HepG2 (cell line): ENCODE data around the gene SH2D3C. TPM values are rescaled to one million over a fixed set of nuclear protein-coding genes. Genes with fewer than 3 reads are reported as not detected.

Experiments
- BORCS8-MEF2B ChIP-seq: sonication (generic); formaldehyde crosslinking; IDR thresholded peaks from 2 replicates; pipeline ENCODE4 v1.8.0; 2022; ENCODE audit warnings: mild to moderate bottlenecking, missing genetic modification reagents
- ETV6 ChIP-seq: sonication (generic); formaldehyde crosslinking; conservative IDR thresholded peaks from 2 replicates; pipeline ENCODE4 v1.4.0; 2020; ENCODE audit warnings: missing genetic modification reagents
- FOXK1 ChIP-seq: sonication (generic); formaldehyde crosslinking; IDR thresholded peaks from 2 replicates; pipeline ENCODE4 v1.4.0; 2020; ENCODE audit warnings: low read depth, missing genetic modification reagents, borderline replicate concordance
- GLI4 ChIP-seq: sonication (generic); formaldehyde crosslinking; IDR thresholded peaks from 2 replicates; pipeline ENCODE4 v1.5.1; 2020; ENCODE audit warnings: missing genetic modification reagents, mild to moderate bottlenecking, moderate library complexity, borderline replicate concordance
- KMT2A ChIP-seq: sonication (generic); formaldehyde crosslinking; IDR thresholded peaks from 2 replicates; pipeline ENCODE4 v1.4.0; 2020; ENCODE audit warnings: missing genetic modification reagents
- PBX2 ChIP-seq: IDR thresholded peaks from 2 replicates; pipeline ENCODE4 v1.6.1; 2016; ENCODE audit warnings: control low read depth
- RELA ChIP-seq: sonication (generic); formaldehyde crosslinking; IDR thresholded peaks from 2 replicates; pipeline ENCODE4 v1.4.0; 2020; ENCODE audit warnings: missing genetic modification reagents
- SOX6 ChIP-seq, 2 experiments: fragments of 450-650 bp in 1 of 2; sonication (generic) in 1 of 2; formaldehyde crosslinking in 1 of 2; IDR thresholded peaks; 2 replicates each; pipeline versions ENCODE4 v1.4.0 to v1.6.1; 2017 to 2020; ENCODE audit warnings: antibody characterized with exemption in 1 of 2, mild to moderate bottlenecking in 1 of 2, missing genetic modification reagents in 1 of 2
- SYNCRIP ChIP-seq: fragments of 200-400 bp; formaldehyde crosslinking; IDR thresholded peaks from 2 replicates; pipeline ENCODE4 v1.6.1; 2018; ENCODE audit warnings: mild to moderate bottlenecking, low read depth, low read length; ENCODE audit not compliant: insufficient read depth
- ZNF230 ChIP-seq: sonication (generic); formaldehyde crosslinking; IDR thresholded peaks from 2 replicates; pipeline ENCODE4 v1.4.0; 2020; ENCODE audit warnings: mild to moderate bottlenecking, missing genetic modification reagents
- ZNF317 ChIP-seq: sonication (generic); formaldehyde crosslinking; IDR thresholded peaks from 2 replicates; pipeline ENCODE4 v1.5.0; 2020; ENCODE audit warnings: mild to moderate bottlenecking, missing genetic modification reagents
- ZNF331 ChIP-seq: sonication (generic); formaldehyde crosslinking; IDR thresholded peaks from 2 replicates; pipeline ENCODE4 v1.4.0; 2020; ENCODE audit warnings: missing genetic modification reagents
- ZNF354B ChIP-seq: sonication (generic); formaldehyde crosslinking; IDR thresholded peaks from 2 replicates; pipeline ENCODE4 v1.8.0; 2022; ENCODE audit warnings: mild to moderate bottlenecking, missing genetic modification reagents
- ZNF430 ChIP-seq: sonication (generic); formaldehyde crosslinking; IDR thresholded peaks from 2 replicates; pipeline ENCODE4 v1.9.0; 2021; ENCODE audit warnings: mild to moderate bottlenecking, missing genetic modification reagents
- ZNF549 ChIP-seq: sonication (generic); formaldehyde crosslinking; IDR thresholded peaks from 2 replicates; pipeline ENCODE4 v1.5.0; 2020; ENCODE audit warnings: missing genetic modification reagents
- ZNF564 ChIP-seq: sonication (generic); formaldehyde crosslinking; IDR thresholded peaks from 2 replicates; pipeline ENCODE4 v1.8.1; 2023; ENCODE audit warnings: mild to moderate bottlenecking, missing genetic modification reagents
- ZNF660 ChIP-seq: sonication (generic); formaldehyde crosslinking; IDR thresholded peaks from 2 replicates; pipeline ENCODE4 v1.5.1; 2020; ENCODE audit warnings: mild to moderate bottlenecking, low read depth, missing genetic modification reagents, borderline replicate concordance
- ZNF709 ChIP-seq: sonication (generic); formaldehyde crosslinking; IDR thresholded peaks from 2 replicates; pipeline ENCODE4 v1.5.0; 2020; ENCODE audit warnings: mild to moderate bottlenecking, missing genetic modification reagents
- ZNF878 ChIP-seq: sonication (generic); formaldehyde crosslinking; IDR thresholded peaks from 2 replicates; pipeline ENCODE4 v1.8.1; 2023; ENCODE audit warnings: mild to moderate bottlenecking, missing genetic modification reagents, moderate library complexity
- polyA plus RNA-seq, 8 experiments: library from polyadenylated mRNA; depleted of rRNA in 3 of 8; stranded (reverse) in 7 of 8; unstranded in 1 of 8; fragments of >200 nt; fragmentation: Illumina TruSeq in 4 of 8; extraction: Trizol in 4 of 8; gene quantifications; 2 replicates each; pipeline versions ENCODE4 v1.2.1 to v1.2.3, GENCODE V29; 2011 to 2016; ENCODE audit warnings: low read depth in 4 of 8, missing spikeins in 1 of 8, mixed read lengths in 1 of 8; ENCODE audit not compliant: insufficient read depth in 1 of 8
- total RNA-seq, 5 experiments: library from RNA; depleted of rRNA; stranded (reverse); fragments of >200 nt; fragmentation: Illumina TruSeq; extraction: Trizol; gene quantifications; 2 replicates each; pipeline ENCODE4 v1.2.3, GENCODE V29; 2016; ENCODE audit warnings: low read depth in 1 of 5
- TF ChIP-seq, protein P1 (sequence below): sonication (generic); formaldehyde crosslinking; IDR thresholded peaks from 2 replicates; pipeline ENCODE4 v1.4.0; 2020; ENCODE audit warnings: missing genetic modification reagents, borderline replicate concordance
- TF ChIP-seq, protein P2 (sequence below): sonication (generic); formaldehyde crosslinking; IDR thresholded peaks from 2 replicates; pipeline ENCODE4 v1.8.1; 2023; ENCODE audit warnings: missing genetic modification reagents, inconsistent platforms, borderline replicate concordance
- TF ChIP-seq, protein P3 (sequence below): IDR thresholded peaks from 2 replicates; pipeline ENCODE4 v1.6.1; 2016; ENCODE audit warnings: mild to moderate bottlenecking, missing biosample characterization, missing genetic modification reagents
- TF ChIP-seq, protein P4 (sequence below): sonication (generic); formaldehyde crosslinking; IDR thresholded peaks from 2 replicates; pipeline ENCODE4 v1.4.0; 2020; ENCODE audit warnings: mild to moderate bottlenecking, missing genetic modification reagents

Gene SH2D3C
- total and polyA plus RNA-seq, 2 of the 13 experiments (the other 11 are each of a cell fraction or from before 2014, with no cell fraction given) = not detected

DNA sequence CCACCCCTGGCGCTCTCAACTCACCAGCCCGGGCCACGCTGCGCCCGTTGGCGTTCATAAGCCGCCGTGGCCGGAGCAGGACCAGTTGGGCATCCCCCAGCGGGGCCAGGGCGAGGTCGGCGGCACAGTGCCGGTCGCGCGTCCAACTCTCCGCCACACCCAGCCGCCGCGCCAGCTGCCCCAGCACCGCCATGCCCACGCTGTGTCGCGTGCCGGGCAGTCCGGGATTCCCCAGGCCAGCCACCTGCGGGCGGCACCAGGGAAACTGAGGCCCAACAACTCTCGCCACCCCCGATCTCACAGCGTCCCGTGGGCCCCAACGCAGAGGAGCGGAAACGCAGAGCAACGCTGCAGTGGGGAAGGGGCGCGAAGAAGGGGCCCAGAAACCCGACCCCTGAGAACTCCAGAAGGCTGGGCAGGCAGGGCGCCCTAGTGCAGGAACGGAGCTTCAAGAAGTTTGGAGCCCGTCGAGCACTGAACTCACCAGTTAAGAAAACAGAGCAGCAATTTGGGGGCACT is 63.5 kb downstream of the SH2D3C start (continued):
- TF ChIP-seq, protein P1, sequence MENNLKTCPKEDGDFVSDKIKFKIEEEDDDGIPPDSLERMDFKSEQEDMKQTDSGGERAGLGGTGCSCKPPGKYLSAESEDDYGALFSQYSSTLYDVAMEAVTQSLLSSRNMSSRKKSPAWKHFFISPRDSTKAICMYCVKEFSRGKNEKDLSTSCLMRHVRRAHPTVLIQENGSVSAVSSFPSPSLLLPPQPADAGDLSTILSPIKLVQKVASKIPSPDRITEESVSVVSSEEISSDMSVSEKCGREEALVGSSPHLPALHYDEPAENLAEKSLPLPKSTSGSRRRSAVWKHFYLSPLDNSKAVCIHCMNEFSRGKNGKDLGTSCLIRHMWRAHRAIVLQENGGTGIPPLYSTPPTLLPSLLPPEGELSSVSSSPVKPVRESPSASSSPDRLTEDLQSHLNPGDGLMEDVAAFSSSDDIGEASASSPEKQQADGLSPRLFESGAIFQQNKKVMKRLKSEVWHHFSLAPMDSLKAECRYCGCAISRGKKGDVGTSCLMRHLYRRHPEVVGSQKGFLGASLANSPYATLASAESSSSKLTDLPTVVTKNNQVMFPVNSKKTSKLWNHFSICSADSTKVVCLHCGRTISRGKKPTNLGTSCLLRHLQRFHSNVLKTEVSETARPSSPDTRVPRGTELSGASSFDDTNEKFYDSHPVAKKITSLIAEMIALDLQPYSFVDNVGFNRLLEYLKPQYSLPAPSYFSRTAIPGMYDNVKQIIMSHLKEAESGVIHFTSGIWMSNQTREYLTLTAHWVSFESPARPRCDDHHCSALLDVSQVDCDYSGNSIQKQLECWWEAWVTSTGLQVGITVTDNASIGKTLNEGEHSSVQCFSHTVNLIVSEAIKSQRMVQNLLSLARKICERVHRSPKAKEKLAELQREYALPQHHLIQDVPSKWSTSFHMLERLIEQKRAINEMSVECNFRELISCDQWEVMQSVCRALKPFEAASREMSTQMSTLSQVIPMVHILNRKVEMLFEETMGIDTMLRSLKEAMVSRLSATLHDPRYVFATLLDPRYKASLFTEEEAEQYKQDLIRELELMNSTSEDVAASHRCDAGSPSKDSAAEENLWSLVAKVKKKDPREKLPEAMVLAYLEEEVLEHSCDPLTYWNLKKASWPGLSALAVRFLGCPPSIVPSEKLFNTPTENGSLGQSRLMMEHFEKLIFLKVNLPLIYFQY (CRISPR knock-in tag) = no peak
- TF ChIP-seq ZNF878 = no peak
- no peak for TF ChIP-seq PBX2
- no peak for TF ChIP-seq BORCS8-MEF2B (CRISPR knock-in tag)
- TF ChIP-seq ETV6 (CRISPR knock-in tag) = no peak
- no peak for TF ChIP-seq RELA (CRISPR knock-in tag)
- no peak for TF ChIP-seq ZNF354B (CRISPR knock-in tag)
- TF ChIP-seq ZNF709 (CRISPR knock-in tag) = no peak
- TF ChIP-seq ZNF660 = no peak
- TF ChIP-seq GLI4 (CRISPR knock-in tag) = peak; percentile 66; the same call in 1 of the 2 replicates
- TF ChIP-seq, protein P2, sequence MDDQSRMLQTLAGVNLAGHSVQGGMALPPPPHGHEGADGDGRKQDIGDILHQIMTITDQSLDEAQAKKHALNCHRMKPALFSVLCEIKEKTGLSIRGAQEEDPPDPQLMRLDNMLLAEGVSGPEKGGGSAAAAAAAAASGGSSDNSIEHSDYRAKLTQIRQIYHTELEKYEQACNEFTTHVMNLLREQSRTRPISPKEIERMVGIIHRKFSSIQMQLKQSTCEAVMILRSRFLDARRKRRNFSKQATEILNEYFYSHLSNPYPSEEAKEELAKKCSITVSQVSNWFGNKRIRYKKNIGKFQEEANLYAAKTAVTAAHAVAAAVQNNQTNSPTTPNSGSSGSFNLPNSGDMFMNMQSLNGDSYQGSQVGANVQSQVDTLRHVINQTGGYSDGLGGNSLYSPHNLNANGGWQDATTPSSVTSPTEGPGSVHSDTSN (CRISPR knock-in tag) = no peak
- TF ChIP-seq FOXK1 = no peak
- no peak for TF ChIP-seq ZNF317 (CRISPR knock-in tag)
- no peak for TF ChIP-seq ZNF549 (CRISPR knock-in tag)
- TF ChIP-seq, protein P3, sequence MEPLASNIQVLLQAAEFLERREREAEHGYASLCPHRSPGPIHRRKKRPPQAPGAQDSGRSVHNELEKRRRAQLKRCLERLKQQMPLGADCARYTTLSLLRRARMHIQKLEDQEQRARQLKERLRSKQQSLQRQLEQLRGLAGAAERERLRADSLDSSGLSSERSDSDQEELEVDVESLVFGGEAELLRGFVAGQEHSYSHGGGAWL = no peak
- TF ChIP-seq ZNF564 = no peak
- TF ChIP-seq ZNF331 (CRISPR knock-in tag) = no peak
- TF ChIP-seq, protein P4, sequence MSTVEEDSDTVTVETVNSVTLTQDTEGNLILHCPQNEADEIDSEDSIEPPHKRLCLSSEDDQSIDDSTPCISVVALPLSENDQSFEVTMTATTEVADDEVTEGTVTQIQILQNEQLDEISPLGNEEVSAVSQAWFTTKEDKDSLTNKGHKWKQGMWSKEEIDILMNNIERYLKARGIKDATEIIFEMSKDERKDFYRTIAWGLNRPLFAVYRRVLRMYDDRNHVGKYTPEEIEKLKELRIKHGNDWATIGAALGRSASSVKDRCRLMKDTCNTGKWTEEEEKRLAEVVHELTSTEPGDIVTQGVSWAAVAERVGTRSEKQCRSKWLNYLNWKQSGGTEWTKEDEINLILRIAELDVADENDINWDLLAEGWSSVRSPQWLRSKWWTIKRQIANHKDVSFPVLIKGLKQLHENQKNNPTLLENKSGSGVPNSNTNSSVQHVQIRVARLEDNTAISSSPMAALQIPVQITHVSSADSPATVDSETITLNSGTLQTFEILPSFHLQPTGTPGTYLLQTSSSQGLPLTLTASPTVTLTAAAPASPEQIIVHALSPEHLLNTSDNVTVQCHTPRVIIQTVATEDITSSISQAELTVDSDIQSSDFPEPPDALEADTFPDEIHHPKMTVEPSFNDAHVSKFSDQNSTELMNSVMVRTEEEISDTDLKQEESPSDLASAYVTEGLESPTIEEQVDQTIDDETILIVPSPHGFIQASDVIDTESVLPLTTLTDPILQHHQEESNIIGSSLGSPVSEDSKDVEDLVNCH (CRISPR knock-in tag) = no peak
- TF ChIP-seq KMT2A = no peak
- TF ChIP-seq ZNF430 = no peak
- no peak for TF ChIP-seq SOX6 (IDR thresholded peaks at IDR 0.05)
- no peak for TF ChIP-seq SOX6 (CRISPR knock-in tag; IDR thresholded peaks at IDR 0.05)
- TF ChIP-seq ZNF230 = no peak
- TF ChIP-seq SYNCRIP = no peak
